ENCODE measurements around the gene KCNMA1. TPM values are rescaled to one million over a fixed set of nuclear protein-coding genes. Genes with fewer than 3 reads are reported as not detected.

The KCNMA1 gene
- total RNA-seq, 4 donors from 2014 or later = 4.6 to 10.5 (median 7.8) TPM

- TF ChIP-seq EP300 (IDR thresholded peaks at IDR 0.05) (no peak), POLR2A (IDR thresholded peaks at IDR 0.05) (no peak), POLR2AphosphoS5 (IDR thresholded peaks at IDR 0.05) (no peak), CTCF (IDR thresholded peaks at IDR 0.05) (no peak)
- H3K36me3 ChIP-seq = no peaks in the 10 kb centered on the region
- WGBS = 91% methylated on average over 4 of the region's 4 CpGs
- DNase-seq (ENCODE audit: low spot score in 2 of 2) = no peak
- peaks cover 10% of the 10 kb centered on the region for H3K4me1 ChIP-seq
- no peaks in the 10 kb centered on the region for H3K9me3 ChIP-seq
- H3K27me3 ChIP-seq = no peaks in the 10 kb centered on the region
- no peak overlapping the region for H3K27ac ChIP-seq
- H3K4me3 ChIP-seq = no peak overlapping the region
Measured at GRCh38 chr10:76880931-76881330, 756.7 kb downstream of the KCNMA1 start.

- no peak for DNase-seq (ENCODE audit: low spot score in 2 of 2)
- Histone ChIP-seq H3K27ac (no peak overlapping the region), H3K36me3 (no peaks in the 10 kb centered on the region), H3K9me3 (no peaks in the 10 kb centered on the region), H3K4me1 (peaks cover 16% of the 10 kb centered on the region), H3K4me3 (no peak overlapping the region), H3K27me3 (no peaks in the 10 kb centered on the region)
- 60% methylated on average over 9 of the region's 9 CpGs for WGBS
- TF ChIP-seq CTCF (IDR thresholded peaks at IDR 0.05) (no peak), POLR2AphosphoS5 (IDR thresholded peaks at IDR 0.05) (no peak), POLR2A (IDR thresholded peaks at IDR 0.05) (no peak), EP300 (IDR thresholded peaks at IDR 0.05) (no peak)
Measured at GRCh38 chr10:76879116-76879913, 758.3 kb downstream of the KCNMA1 start.

- Histone ChIP-seq H3K4me1 (peaks cover 18% of the 10 kb centered on the region), H3K4me3 (no peak overlapping the region), H3K27me3 (no peaks in the 10 kb centered on the region), H3K36me3 (no peaks in the 10 kb centered on the region), H3K9me3 (no peaks in the 10 kb centered on the region), H3K27ac (no peak overlapping the region)
- TF ChIP-seq POLR2AphosphoS5 (IDR thresholded peaks at IDR 0.05) (no peak), CTCF (IDR thresholded peaks at IDR 0.05) (no peak), EP300 (IDR thresholded peaks at IDR 0.05) (no peak), POLR2A (IDR thresholded peaks at IDR 0.05) (no peak)
- no peak for DNase-seq (ENCODE audit: low spot score in 2 of 2)
- 73% methylated on average over 3 of the region's 3 CpGs for WGBS
Measured at GRCh38 chr10:76878514-76878913, 759.1 kb downstream of the KCNMA1 start.

- no peak for DNase-seq (ENCODE audit: low spot score in 2 of 2)
- H3K27me3 ChIP-seq = no peaks in the 10 kb centered on the region
- H3K9me3 ChIP-seq = no peaks in the 10 kb centered on the region
- H3K4me3 ChIP-seq = no peak overlapping the region
- no peaks in the 10 kb centered on the region for H3K36me3 ChIP-seq
- peaks cover 15% of the 10 kb centered on the region for H3K4me1 ChIP-seq
- TF ChIP-seq POLR2AphosphoS5 (IDR thresholded peaks at IDR 0.05) = no peak
- TF ChIP-seq EP300 (IDR thresholded peaks at IDR 0.05) = no peak
- TF ChIP-seq CTCF (IDR thresholded peaks at IDR 0.05) = no peak
- no peak for TF ChIP-seq POLR2A (IDR thresholded peaks at IDR 0.05)
- peak overlapping the region; percentile 78 for H3K27ac ChIP-seq
- WGBS = 45% methylated on average over 3 of the region's 3 CpGs
Measured at GRCh38 chr10:76874896-76875295, 762.7 kb downstream of the KCNMA1 start.

GRCh38 chr10:76874176-76874575 is 763.4 kb downstream of the KCNMA1 start:
- Histone ChIP-seq H3K27me3 (no peaks in the 10 kb centered on the region), H3K27ac (peak overlapping the region; percentile 78), H3K4me1 (peaks cover 15% of the 10 kb centered on the region), H3K9me3 (no peaks in the 10 kb centered on the region), H3K36me3 (no peaks in the 10 kb centered on the region), H3K4me3 (no peak overlapping the region)
- no peak for TF ChIP-seq POLR2AphosphoS5 (IDR thresholded peaks at IDR 0.05)
- TF ChIP-seq CTCF (IDR thresholded peaks at IDR 0.05) = no peak
- TF ChIP-seq POLR2A (IDR thresholded peaks at IDR 0.05) = no peak
- WGBS = 25% methylated on average over 1 of the region's 1 CpG
- peak in 1 of 2 donors; percentile 71 for DNase-seq (ENCODE audit: low spot score in 2 of 2)
